Measurements from ENCODE around the gene UGGT2. TPM values are rescaled to one million over a fixed set of nuclear protein-coding genes. Genes with fewer than 3 reads are reported as not detected.

Gene UGGT2
- total RNA-seq, 4 donors from 2014 or later, result 57.9 to 159 (median 71.5) TPM

DNA sequence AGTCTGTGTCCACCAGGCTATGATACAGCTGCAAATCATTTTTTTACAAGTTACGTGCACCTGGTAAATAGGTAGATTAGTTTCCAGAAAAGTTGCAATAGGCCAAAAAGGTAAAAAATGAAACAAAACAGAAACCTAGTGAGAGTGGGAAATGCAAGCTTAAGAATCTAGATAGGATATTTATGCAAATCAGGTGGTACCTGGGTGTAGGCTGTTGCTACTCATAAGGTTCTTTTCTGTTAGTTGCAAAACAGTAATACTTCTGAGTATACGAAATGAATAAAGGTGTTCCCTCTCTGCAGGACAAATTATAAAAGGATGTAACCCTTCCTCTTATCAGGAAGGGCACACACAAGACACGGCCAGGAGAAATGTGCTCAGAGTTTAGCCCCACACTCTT lies 97.9 kb downstream of the UGGT2 start:
- WGBS, 2 donors, result 92 to 94% methylated on average over 3 of the region's 3 CpGs
- no peaks in the 10 kb centered on the region for H3K36me3 ChIP-seq
- TF ChIP-seq, protein P1, sequence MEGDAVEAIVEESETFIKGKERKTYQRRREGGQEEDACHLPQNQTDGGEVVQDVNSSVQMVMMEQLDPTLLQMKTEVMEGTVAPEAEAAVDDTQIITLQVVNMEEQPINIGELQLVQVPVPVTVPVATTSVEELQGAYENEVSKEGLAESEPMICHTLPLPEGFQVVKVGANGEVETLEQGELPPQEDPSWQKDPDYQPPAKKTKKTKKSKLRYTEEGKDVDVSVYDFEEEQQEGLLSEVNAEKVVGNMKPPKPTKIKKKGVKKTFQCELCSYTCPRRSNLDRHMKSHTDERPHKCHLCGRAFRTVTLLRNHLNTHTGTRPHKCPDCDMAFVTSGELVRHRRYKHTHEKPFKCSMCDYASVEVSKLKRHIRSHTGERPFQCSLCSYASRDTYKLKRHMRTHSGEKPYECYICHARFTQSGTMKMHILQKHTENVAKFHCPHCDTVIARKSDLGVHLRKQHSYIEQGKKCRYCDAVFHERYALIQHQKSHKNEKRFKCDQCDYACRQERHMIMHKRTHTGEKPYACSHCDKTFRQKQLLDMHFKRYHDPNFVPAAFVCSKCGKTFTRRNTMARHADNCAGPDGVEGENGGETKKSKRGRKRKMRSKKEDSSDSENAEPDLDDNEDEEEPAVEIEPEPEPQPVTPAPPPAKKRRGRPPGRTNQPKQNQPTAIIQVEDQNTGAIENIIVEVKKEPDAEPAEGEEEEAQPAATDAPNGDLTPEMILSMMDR (IDR thresholded peaks at IDR 0.05), result no peak
- no peak for TF ChIP-seq POLR2A (IDR thresholded peaks at IDR 0.05)
- H3K9me3 ChIP-seq, result no peaks in the 10 kb centered on the region
- H3K4me3 ChIP-seq (replicated peaks in 1 of 3), result no peak overlapping the region
- H3K27ac ChIP-seq, result no peak overlapping the region
- peaks cover 0 to 6% of the 10 kb centered on the region in 2 donors for H3K4me1 ChIP-seq
- no peak for DNase-seq
- intact Hi-C loops (cut with DNase I), result no loop called here
- H3K27me3 ChIP-seq, result no peaks in the 10 kb centered on the region

DNA sequence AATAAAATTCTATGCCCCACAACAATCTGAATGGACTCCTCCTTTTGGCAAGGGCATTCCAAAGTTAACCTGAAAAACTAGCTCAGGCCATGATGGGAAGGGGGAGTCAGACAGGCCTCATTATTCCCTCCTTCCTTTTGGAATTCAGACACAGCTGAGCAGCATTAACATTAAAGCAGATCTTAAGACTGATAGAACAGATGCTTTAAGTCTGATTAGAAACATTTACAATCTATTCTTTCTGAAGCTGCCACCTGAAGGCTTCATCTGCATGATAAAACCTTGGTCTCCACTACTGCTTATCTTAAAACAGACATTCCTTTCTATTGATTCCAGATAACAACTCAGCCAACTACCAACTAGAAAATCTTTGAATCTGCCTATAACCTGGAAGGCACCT lies 98.9 kb downstream of the UGGT2 start:
- TF ChIP-seq, protein P1 (IDR thresholded peaks at IDR 0.05), result no peak
- no peak for TF ChIP-seq POLR2A (IDR thresholded peaks at IDR 0.05)
- intact Hi-C loops (cut with DNase I), result no loop called here
- no peak overlapping the region for H3K27ac ChIP-seq
- H3K4me3 ChIP-seq (replicated peaks in 1 of 3), result no peak overlapping the region
- H3K36me3 ChIP-seq, result no peaks in the 10 kb centered on the region
- H3K27me3 ChIP-seq, result no peaks in the 10 kb centered on the region
- H3K4me1 ChIP-seq, result peaks cover 0 to 6% of the 10 kb centered on the region in 2 donors
- H3K9me3 ChIP-seq, result no peaks in the 10 kb centered on the region
- DNase-seq, result no peak

DNA sequence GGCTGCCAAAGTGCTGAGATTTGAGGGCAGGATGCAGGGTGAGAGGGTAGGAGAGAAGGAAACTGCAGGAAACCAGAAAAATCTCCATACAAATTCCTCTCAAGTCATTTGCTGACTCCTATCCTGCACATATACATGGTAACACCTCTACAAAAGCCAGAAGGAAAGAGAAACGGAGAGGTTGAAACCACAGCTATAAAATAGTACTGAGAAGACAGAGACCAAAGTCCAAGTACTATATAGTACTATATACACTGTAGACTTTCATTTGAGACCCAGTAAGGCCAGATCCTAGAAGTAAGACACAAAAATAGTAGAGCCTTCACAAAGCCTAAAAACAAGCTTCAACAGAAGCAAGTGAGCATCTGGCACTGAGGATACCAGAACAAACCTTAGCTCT lies 103.1 kb downstream of the UGGT2 start:
- 91 to 93% methylated on average over 1 of the region's 1 CpG for WGBS, 2 donors
- Histone ChIP-seq H3K4me3 (replicated peaks in 1 of 3) (no peak overlapping the region), H3K27me3 (no peaks in the 10 kb centered on the region), H3K4me1 (peaks cover 0 to 5% of the 10 kb centered on the region in 2 donors), H3K36me3 (no peaks in the 10 kb centered on the region), H3K9me3 (no peaks in the 10 kb centered on the region), H3K27ac (no peak overlapping the region)
- intact Hi-C loops (cut with DNase I), result no loop called here
- TF ChIP-seq, protein P1 (IDR thresholded peaks at IDR 0.05), result no peak
- TF ChIP-seq POLR2A (IDR thresholded peaks at IDR 0.05), result no peak
- no peak for DNase-seq

DNA sequence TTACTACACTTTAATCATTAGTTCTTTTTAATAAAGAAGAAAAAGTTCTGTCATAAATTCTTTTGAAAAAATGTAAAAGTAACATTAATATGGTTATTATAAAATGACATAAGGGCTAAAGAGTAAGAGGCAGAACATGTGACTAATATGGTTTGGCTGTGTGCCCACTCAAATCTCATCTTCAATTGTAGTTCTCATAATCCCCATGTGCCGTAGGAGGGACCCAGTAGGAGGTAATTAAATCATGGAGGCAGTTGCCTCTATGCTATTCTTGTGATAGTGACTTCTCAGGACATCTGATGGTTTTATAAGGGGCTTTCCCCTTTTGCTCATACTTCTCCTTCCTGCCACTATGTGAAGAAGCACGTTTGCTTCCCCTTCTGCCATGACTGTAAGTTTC lies 104.5 kb downstream of the UGGT2 start:
- TF ChIP-seq, protein P1 (IDR thresholded peaks at IDR 0.05), result no peak
- TF ChIP-seq POLR2A (IDR thresholded peaks at IDR 0.05), result no peak
- no peak overlapping the region for H3K27ac ChIP-seq

DNA sequence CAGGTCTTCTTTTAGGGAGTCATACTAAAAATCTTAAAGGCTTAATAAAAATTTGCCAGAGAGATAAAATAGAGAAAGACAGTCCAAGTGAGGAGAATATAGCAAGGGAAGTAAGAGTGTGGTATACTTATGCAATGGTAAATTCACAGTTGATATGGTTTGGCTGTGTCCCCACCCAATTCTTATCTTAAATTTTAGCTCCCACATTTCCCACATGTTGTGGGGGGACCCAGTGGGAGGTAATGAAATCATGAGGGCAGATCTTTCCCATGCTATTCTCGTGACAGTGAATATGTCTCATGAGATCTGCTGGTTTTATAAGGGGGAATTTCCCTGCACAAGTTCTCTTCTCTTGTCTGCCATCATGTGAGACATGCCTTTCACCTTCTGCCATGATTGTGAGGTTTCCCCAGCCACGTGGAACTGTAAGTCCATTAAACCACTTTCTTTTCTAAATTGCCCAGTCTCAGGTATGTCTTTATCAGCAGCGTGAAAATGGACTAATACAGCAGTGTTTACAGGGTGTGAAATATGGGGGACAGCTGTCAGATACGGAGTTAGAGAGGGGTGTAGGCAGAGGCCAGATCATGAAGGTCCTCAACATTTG lies 115.4 kb downstream of the UGGT2 start:
- H3K36me3 ChIP-seq, result peaks cover 7 to 14% of the 10 kb centered on the region in 2 donors
- 79 to 97% methylated on average over 4 of the region's 4 CpGs for WGBS, 2 donors

More for the DNA sequence above, 104.5 kb downstream of the UGGT2 start:
- intact Hi-C loops (cut with DNase I), result no loop called here
- Histone ChIP-seq H3K4me3 (replicated peaks in 1 of 3) (no peak overlapping the region), H3K9me3 (no peaks in the 10 kb centered on the region), H3K36me3 (no peaks in the 10 kb centered on the region), H3K27me3 (no peaks in the 10 kb centered on the region), H3K4me1 (no peaks in the 10 kb centered on the region)
- DNase-seq, result no peak
- WGBS, 2 donors, result 83 to 92% methylated on average over 2 of the region's 2 CpGs

More for the DNA sequence above, 115.4 kb downstream of the UGGT2 start:
- H3K9me3 ChIP-seq, result no peaks in the 10 kb centered on the region
- intact Hi-C loops (cut with DNase I), result no loop called here
- H3K27ac ChIP-seq, result no peak overlapping the region
- no peak overlapping the region for H3K4me3 ChIP-seq (replicated peaks in 1 of 3)
- H3K27me3 ChIP-seq, result no peaks in the 10 kb centered on the region
- no peaks in the 10 kb centered on the region for H3K4me1 ChIP-seq
- TF ChIP-seq POLR2A (IDR thresholded peaks at IDR 0.05), result no peak
- TF ChIP-seq, protein P1 (IDR thresholded peaks at IDR 0.05), result no peak
- DNase-seq, result no peak

All from thyroid gland (tissue), 4 donors.